IMR-90 (cell line): ENCODE data around the gene GPRIN3. TPM values are rescaled to one million over a fixed set of nuclear protein-coding genes. Genes with fewer than 3 reads are reported as not detected.

ENCODE experiments used
- ATAC-seq: fragments of 200-7000 bp; cut with Tn5 transposase; 2 replicates; pipeline ENCODE4 v1.9.1; 2020; ENCODE audit warnings: low read depth, mild to moderate bottlenecking, moderate library complexity
- BruUV-seq: library from RNA; stranded (reverse); fragments of 400-500 nt; replicated peaks from 2 replicates; lab custom pipeline; 2021; lab: Mats Ljungman, UMichigan
- CTCF ChIA-PET: fragments of 300-600 bp; formaldehyde crosslinking; extraction: SDS; loops from one replicate; lab custom pipeline; 2021; ENCODE audit warnings: antibody characterized with exemption; lab: Yijun Ruan, JAX
- POLR2A ChIA-PET: fragments of 300-600 bp; sonication (Branson Sonifier 250); formaldehyde crosslinking; loops from one replicate; lab custom pipeline; 2022; ENCODE audit warnings: antibody characterized with exemption; ENCODE audit not compliant: unreplicated experiment; lab: Charles Lee
- DNase-seq: peaks from one replicate; pipeline ENCODE4 v3.0.0; 2013
- H2AFZ ChIP-seq: replicated peaks from 2 replicates; pipeline ENCODE3; 2013; ENCODE audit warnings: low read length, mild to moderate bottlenecking; ENCODE audit not compliant: poor library complexity
- H2AK5ac ChIP-seq: 2 replicates; pipeline ENCODE4 v1.6.1; 2013; ENCODE audit warnings: low read depth, low read length, inconsistent platforms
- H2AK9ac ChIP-seq: replicated peaks from 2 replicates; pipeline ENCODE3; 2013; ENCODE audit warnings: mild to moderate bottlenecking, low read depth, low read length, moderate library complexity; ENCODE audit not compliant: poor library complexity
- H2BK120ac ChIP-seq: 2 replicates; pipeline ENCODE4 v1.6.1; 2013; ENCODE audit warnings: low read depth, low read length, inconsistent platforms
- H2BK15ac ChIP-seq: 3 replicates; pipeline ENCODE4 v1.6.1; 2013; ENCODE audit warnings: low read depth, low read length, inconsistent platforms
- H2BK20ac ChIP-seq: 2 replicates; pipeline ENCODE4 v1.6.1; 2013; ENCODE audit warnings: low read depth, mild to moderate bottlenecking, inconsistent platforms, low read length, moderate library complexity
- H2BK5ac ChIP-seq: 2 replicates; pipeline ENCODE4 v1.6.1; 2013; ENCODE audit warnings: mild to moderate bottlenecking, low read depth, low read length, inconsistent platforms; ENCODE audit not compliant: poor library complexity, severe bottlenecking
- H3K14ac ChIP-seq: replicated peaks from 2 replicates; pipeline ENCODE4 v1.6.1; 2013; ENCODE audit warnings: low read depth, low read length, inconsistent platforms
- H3K18ac ChIP-seq: 2 replicates; pipeline ENCODE4 v1.6.1; 2013; ENCODE audit warnings: low read depth, low read length, control low read depth
- H3K23ac ChIP-seq: 2 replicates; pipeline ENCODE4 v1.6.1; 2013; ENCODE audit warnings: low read depth, low read length, inconsistent platforms
- H3K27ac ChIP-seq: 2 replicates; pipeline ENCODE4 v1.5.1; 2013; ENCODE audit warnings: mild to moderate bottlenecking, control low read depth, low read length; ENCODE audit not compliant: insufficient read depth
- H3K27me3 ChIP-seq: 2 replicates; pipeline ENCODE4 v1.6.1; 2013; ENCODE audit warnings: low read length; ENCODE audit not compliant: control insufficient read depth, insufficient read depth
- H3K36me3 ChIP-seq: 2 replicates; pipeline ENCODE4 v1.6.1; 2013; ENCODE audit warnings: low read length, mixed read lengths; ENCODE audit not compliant: control insufficient read depth, insufficient read depth
- H3K4ac ChIP-seq: 2 replicates; pipeline ENCODE4 v1.6.1; 2013; ENCODE audit warnings: low read depth, low read length, inconsistent platforms
- H3K4me1 ChIP-seq: 2 replicates; pipeline ENCODE4 v1.6.1; 2013; ENCODE audit warnings: low read length, mixed read lengths; ENCODE audit not compliant: control insufficient read depth, insufficient read depth
- H3K4me2 ChIP-seq: 2 replicates; pipeline ENCODE4 v1.6.1; 2013; ENCODE audit warnings: low read depth, mild to moderate bottlenecking, control low read depth, low read length, moderate library complexity
- H3K4me3 ChIP-seq: 2 replicates; pipeline ENCODE4 v1.5.1; 2013; ENCODE audit warnings: low read depth, mild to moderate bottlenecking, control low read depth, low read length, moderate library complexity; ENCODE audit not compliant: insufficient read depth
- H3K56ac ChIP-seq: 2 replicates; pipeline ENCODE4 v1.6.1; 2013; ENCODE audit warnings: low read length, inconsistent platforms; ENCODE audit not compliant: insufficient read depth; ENCODE audit errors: extremely low read depth
- H3K79me1 ChIP-seq, 2 experiments: 2 replicates each; pipeline ENCODE4 v1.6.1; 2013; ENCODE audit warnings: low read length in 2 of 2, inconsistent platforms in 1 of 2, low read depth in 1 of 2
- H3K9ac ChIP-seq: 2 replicates; pipeline ENCODE4 v1.6.1; 2013; ENCODE audit warnings: low read depth, low read length, control low read depth
- H3K9me1 ChIP-seq: 2 replicates; pipeline ENCODE4 v1.6.1; 2013; ENCODE audit warnings: low read length, inconsistent platforms; ENCODE audit not compliant: insufficient read depth
- H3K9me3 ChIP-seq: 2 replicates; pipeline ENCODE4 v1.6.1; 2013; ENCODE audit warnings: low read length; ENCODE audit not compliant: control insufficient read depth, insufficient read depth
- H4K20me1 ChIP-seq: 2 replicates; pipeline ENCODE4 v1.6.1; 2013; ENCODE audit warnings: low read length, inconsistent platforms; ENCODE audit not compliant: insufficient read depth
- H4K5ac ChIP-seq: 2 replicates; pipeline ENCODE4 v1.6.1; 2013; ENCODE audit warnings: mild to moderate bottlenecking, low read depth, low read length, control low read depth
- H4K8ac ChIP-seq, 2 experiments: 2 replicates each; pipeline ENCODE4 v1.6.1; 2013; ENCODE audit warnings: low read depth in 2 of 2, low read length in 2 of 2, control low read depth in 1 of 2, inconsistent platforms in 1 of 2
- H4K91ac ChIP-seq: 2 replicates; pipeline ENCODE4 v1.6.1; 2013; ENCODE audit warnings: low read depth, low read length, inconsistent platforms; ENCODE audit not compliant: insufficient read depth
- BHLHE40 ChIP-seq: fragments of 150-350 bp; IDR thresholded peaks from 2 replicates; pipeline ENCODE4 v1.6.1; 2016; ENCODE audit warnings: mild to moderate bottlenecking, low read depth, low read length
- CEBPB ChIP-seq: IDR thresholded peaks from 2 replicates; pipeline ENCODE4 v1.6.1; 2012; ENCODE audit warnings: low read depth, low read length, improper control_type of control experiment
- CHD1 ChIP-seq: IDR thresholded peaks from 2 replicates; pipeline ENCODE4 v1.6.1; 2012; ENCODE audit warnings: low read depth, low read length, improper control_type of control experiment
- CTCF ChIP-seq: conservative IDR thresholded peaks from 2 replicates; pipeline ENCODE4 v1.5.1; 2012; ENCODE audit warnings: mild to moderate bottlenecking, low read depth, low read length, improper control_type of control experiment
- FOS ChIP-seq: fragments of 150-350 bp; IDR thresholded peaks from 2 replicates; pipeline ENCODE4 v1.6.1; 2016; ENCODE audit warnings: low read depth, low read length
- MAFK ChIP-seq: IDR thresholded peaks from 2 replicates; pipeline ENCODE4 v1.6.1; 2012; ENCODE audit warnings: low read depth, low read length, improper control_type of control experiment
- MAZ ChIP-seq: IDR thresholded peaks from 2 replicates; pipeline ENCODE4 v1.6.1; 2012; ENCODE audit warnings: low read depth, mild to moderate bottlenecking, low read length, improper control_type of control experiment, moderate library complexity, borderline replicate concordance
- MXI1 ChIP-seq: IDR thresholded peaks from 2 replicates; pipeline ENCODE4 v1.6.1; 2012; ENCODE audit warnings: low read depth, mild to moderate bottlenecking, low read length, moderate library complexity, borderline replicate concordance
- NFE2L2 ChIP-seq: fragments of 150-350 bp; IDR thresholded peaks from 2 replicates; pipeline ENCODE4 v1.6.1; 2016; ENCODE audit warnings: low read depth, mild to moderate bottlenecking, low read length
- POLR2A ChIP-seq: IDR thresholded peaks from 2 replicates; pipeline ENCODE4 v1.6.1; 2012; ENCODE audit warnings: mild to moderate bottlenecking, low read depth, low read length
- RAD21 ChIP-seq: IDR thresholded peaks from 2 replicates; pipeline ENCODE4 v1.6.1; 2012; ENCODE audit warnings: low read length, improper control_type of control experiment
- RCOR1 ChIP-seq: IDR thresholded peaks from 2 replicates; pipeline ENCODE4 v1.6.1; 2012; ENCODE audit warnings: mild to moderate bottlenecking, low read length, improper control_type of control experiment; ENCODE audit not compliant: insufficient replicate concordance
- RFX5 ChIP-seq: IDR thresholded peaks from 2 replicates; pipeline ENCODE4 v1.8.0; 2012; ENCODE audit warnings: low read depth, mild to moderate bottlenecking, low read length, moderate library complexity
- SMC3 ChIP-seq: fragments of 150-350 bp; IDR thresholded peaks from 2 replicates; pipeline ENCODE4 v1.6.1; 2016; ENCODE audit warnings: low read depth, mild to moderate bottlenecking, antibody characterized with exemption, low read length, moderate library complexity
- USF2 ChIP-seq: fragments of 150-350 bp; IDR thresholded peaks from 2 replicates; pipeline ENCODE4 v1.6.1; 2017; ENCODE audit warnings: mild to moderate bottlenecking, antibody characterized with exemption, low read length, low read depth
- dilution Hi-C: fragments of 300-500 bp; cut with HindIII; formaldehyde crosslinking; loops from one replicate; pipeline ENCODE4 v1.14.3; 2018; ENCODE audit warnings: low sequenced_read_pairs; ENCODE audit not compliant: unreplicated experiment
- in situ Hi-C: fragments of 300-500 bp; cut with MboI; formaldehyde crosslinking; loops from 3 replicates; pipeline ENCODE4 v1.14.3; 2019; ENCODE audit warnings: low sequenced_read_pairs, inconsistent platforms, mixed read lengths
- intact Hi-C: fragments of 100-400 bp; cut with micrococcal nuclease; formaldehyde crosslinking; loops from 2 replicates; pipeline ENCODE4 v1.10.0; 2022
- polyA plus RNA-seq, 3 experiments: library from polyadenylated mRNA; depleted of rRNA; stranded (reverse); fragments of >200 nt; gene quantifications; 2 replicates each; pipeline ENCODE4 v1.2.3, GENCODE V29; 2012; ENCODE audit warnings: low replicate concordance in 1 of 3
- total RNA-seq: library from RNA; depleted of rRNA; stranded (reverse); fragments of >200 nt; gene quantifications from 2 replicates; pipeline ENCODE4 v1.2.3, GENCODE V29; 2012
- TF ChIP-seq, protein P1 (sequence below): fragments of 150-350 bp; IDR thresholded peaks from 2 replicates; pipeline ENCODE4 v1.6.1; 2016; ENCODE audit warnings: low read depth, mild to moderate bottlenecking, low read length, moderate library complexity, borderline replicate concordance

The GPRIN3 gene
- total and polyA plus RNA-seq, 2 of the 4 experiments (the other 2 are of a cell fraction) = under 0.01 TPM; not detected in 1

DNA sequence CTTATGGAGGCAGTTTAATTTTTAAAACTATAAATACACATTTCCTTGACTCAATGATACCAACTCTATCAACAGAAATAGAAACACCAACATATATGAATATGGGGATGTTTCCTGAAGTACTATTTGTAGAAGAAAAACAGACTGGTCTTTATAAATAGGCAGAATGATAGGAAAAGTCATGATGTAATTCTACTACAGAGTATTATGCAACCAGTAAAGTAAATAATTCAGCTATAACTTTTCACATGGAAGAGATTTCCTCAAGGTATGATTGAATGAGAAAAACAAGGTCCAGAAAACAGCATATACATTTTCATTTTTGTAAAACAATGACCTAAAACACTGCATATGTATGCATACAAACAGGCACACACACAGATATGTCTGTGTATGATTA is 56.2 kb downstream of the GPRIN3 start:
- no peak overlapping the region for H2AK5ac ChIP-seq
- TF ChIP-seq RAD21 (no peak), RFX5 (no peak), MXI1 (no peak), MAFK (no peak), MAZ (no peak), USF2 (no peak), FOS (no peak), CEBPB (no peak), SMC3 (no peak), BHLHE40 (no peak), RCOR1 (no peak), NFE2L2 (no peak), CTCF (no peak), CHD1 (no peak), POLR2A (no peak)
- TF ChIP-seq, protein P1, sequence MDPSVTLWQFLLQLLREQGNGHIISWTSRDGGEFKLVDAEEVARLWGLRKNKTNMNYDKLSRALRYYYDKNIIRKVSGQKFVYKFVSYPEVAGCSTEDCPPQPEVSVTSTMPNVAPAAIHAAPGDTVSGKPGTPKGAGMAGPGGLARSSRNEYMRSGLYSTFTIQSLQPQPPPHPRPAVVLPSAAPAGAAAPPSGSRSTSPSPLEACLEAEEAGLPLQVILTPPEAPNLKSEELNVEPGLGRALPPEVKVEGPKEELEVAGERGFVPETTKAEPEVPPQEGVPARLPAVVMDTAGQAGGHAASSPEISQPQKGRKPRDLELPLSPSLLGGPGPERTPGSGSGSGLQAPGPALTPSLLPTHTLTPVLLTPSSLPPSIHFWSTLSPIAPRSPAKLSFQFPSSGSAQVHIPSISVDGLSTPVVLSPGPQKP = no peak
- H3K27me3 ChIP-seq = peaks cover 5% of the 10 kb centered on the region; the same call in 1 of the 2 replicates
- no peaks in the 10 kb centered on the region for H3K4me1 ChIP-seq
- ATAC-seq (no peak), DNase-seq (no peak)
- in situ Hi-C loops (no loop called here), dilution Hi-C loops (no loop called here), intact Hi-C loops (loop anchor here (10.0 kb wide), 1 partner anchor 653 kb away; no protein-coding TSS in a partner anchor)
- no peak overlapping the region for H4K8ac ChIP-seq
- H3K9ac ChIP-seq = no peak overlapping the region
- H3K79me1 ChIP-seq = no peaks in the 10 kb centered on the region
- no peak overlapping the region for H4K91ac ChIP-seq
- no peak overlapping the region for H3K56ac ChIP-seq
- H3K9me3 ChIP-seq = no peaks in the 10 kb centered on the region
- no peak overlapping the region for H3K23ac ChIP-seq
- no peak overlapping the region for H2BK15ac ChIP-seq
- H2AFZ ChIP-seq = no peak overlapping the region
- no peaks in the 10 kb centered on the region for H3K9me1 ChIP-seq
- ChIA-PET CTCF (no interaction called here), POLR2A (no interaction called here)
- no TSS peak for BruUV-seq
- no peak overlapping the region for H4K5ac ChIP-seq
- no peak overlapping the region for H3K27ac ChIP-seq
- no peak overlapping the region for H3K4me2 ChIP-seq
- H2BK5ac ChIP-seq = no peak overlapping the region
- no peak overlapping the region for H2BK120ac ChIP-seq
- H3K14ac ChIP-seq = no peak overlapping the region
- H2BK20ac ChIP-seq = no peak overlapping the region
- H4K20me1 ChIP-seq = no peaks in the 10 kb centered on the region
- H3K18ac ChIP-seq = no peak overlapping the region
- H3K4ac ChIP-seq = no peak overlapping the region
- no peak overlapping the region for H2AK9ac ChIP-seq
- H3K4me3 ChIP-seq = no peak overlapping the region
- H3K36me3 ChIP-seq = no peaks in the 10 kb centered on the region
